Ureter (tissue), 1 donor: Measurements from ENCODE around the gene PARD3B. TPM values are rescaled to one million over a fixed set of nuclear protein-coding genes. Genes with fewer than 3 reads are reported as not detected.

Experiments used
- DNase-seq: peaks from one replicate; pipeline ENCODE4 v3.0.0-alpha.2; 2020; ENCODE audit warnings: low spot score
- total RNA-seq: library from RNA; stranded (reverse); gene quantifications from one replicate; pipeline ENCODE4 v1.2.4, GENCODE V29; 2023
- donor health status: DM: yes; HTN: yes; CAD: no.

The PARD3B gene
- total RNA-seq, 1 donor from 2014 or later = 31.4 TPM

- DNase-seq = no peak
Measured at GRCh38 chr2:204655101-204655500, 109.8 kb downstream of the PARD3B start.

- no peak for DNase-seq
Measured at GRCh38 chr2:204655626-204656025, 110.4 kb downstream of the PARD3B start.

- DNase-seq = no peak
Measured at GRCh38 chr2:204657024-204657423, 111.7 kb downstream of the PARD3B start.

GRCh38 chr2:204662956-204663355, 117.7 kb downstream of the PARD3B start:
- no peak for DNase-seq

- DNase-seq = no peak
Measured at GRCh38 chr2:204663816-204664425, 118.6 kb downstream of the PARD3B start.

- DNase-seq = no peak
Measured at GRCh38 chr2:204664708-204665121, 119.4 kb downstream of the PARD3B start.

GRCh38 chr2:204665207-204665606, 119.9 kb downstream of the PARD3B start:
- no peak for DNase-seq

- no peak for DNase-seq
Measured at GRCh38 chr2:204665771-204666170, 120.5 kb downstream of the PARD3B start.

- no peak for DNase-seq
Measured at GRCh38 chr2:204667990-204668389, 122.7 kb downstream of the PARD3B start.

GRCh38 chr2:204669382-204669781, 124.1 kb downstream of the PARD3B start:
- DNase-seq = no peak

- no peak for DNase-seq
Measured at GRCh38 chr2:204670124-204670523, 124.8 kb downstream of the PARD3B start.

GRCh38 chr2:204670756-204671155, 125.5 kb downstream of the PARD3B start:
- no peak for DNase-seq

- DNase-seq = no peak
Measured at GRCh38 chr2:204672772-204673171, 127.5 kb downstream of the PARD3B start.

GRCh38 chr2:204673877-204674276, 128.6 kb downstream of the PARD3B start:
- no peak for DNase-seq

- DNase-seq = no peak
Measured at GRCh38 chr2:204678031-204678430, 132.8 kb downstream of the PARD3B start.

GRCh38 chr2:204680576-204680975, 135.3 kb downstream of the PARD3B start:
- DNase-seq = no peak

- no peak for DNase-seq
Measured at GRCh38 chr2:204681412-204681811, 136.1 kb downstream of the PARD3B start.

GRCh38 chr2:204683384-204683783, 138.1 kb downstream of the PARD3B start:
- DNase-seq = no peak

- no peak for DNase-seq
Measured at GRCh38 chr2:204686406-204686805, 141.1 kb downstream of the PARD3B start.

GRCh38 chr2:204687776-204688175, 142.5 kb downstream of the PARD3B start:
- no peak for DNase-seq

- peak; percentile 51 for DNase-seq
Measured at GRCh38 chr2:204691911-204692510, 146.7 kb downstream of the PARD3B start.

GRCh38 chr2:204692790-204693189, 147.5 kb downstream of the PARD3B start:
- no peak for DNase-seq

GRCh38 chr2:204693262-204693661, 148.0 kb downstream of the PARD3B start:
- DNase-seq = no peak

GRCh38 chr2:204695506-204695905, 150.2 kb downstream of the PARD3B start:
- no peak for DNase-seq
